NB4 (cell line): ENCODE data around the gene MAPK6.

Experiments used
- TF ChIP-seq, protein P1 (sequence below): IDR thresholded peaks from one replicate; pipeline ENCODE4 v1.5.1; 2012; ENCODE audit warnings: low read depth, low read length
- TF ChIP-seq, protein P2 (sequence below): IDR thresholded peaks from 2 replicates; pipeline ENCODE4 v1.6.1; 2011; ENCODE audit warnings: low read depth, low read length

DNA sequence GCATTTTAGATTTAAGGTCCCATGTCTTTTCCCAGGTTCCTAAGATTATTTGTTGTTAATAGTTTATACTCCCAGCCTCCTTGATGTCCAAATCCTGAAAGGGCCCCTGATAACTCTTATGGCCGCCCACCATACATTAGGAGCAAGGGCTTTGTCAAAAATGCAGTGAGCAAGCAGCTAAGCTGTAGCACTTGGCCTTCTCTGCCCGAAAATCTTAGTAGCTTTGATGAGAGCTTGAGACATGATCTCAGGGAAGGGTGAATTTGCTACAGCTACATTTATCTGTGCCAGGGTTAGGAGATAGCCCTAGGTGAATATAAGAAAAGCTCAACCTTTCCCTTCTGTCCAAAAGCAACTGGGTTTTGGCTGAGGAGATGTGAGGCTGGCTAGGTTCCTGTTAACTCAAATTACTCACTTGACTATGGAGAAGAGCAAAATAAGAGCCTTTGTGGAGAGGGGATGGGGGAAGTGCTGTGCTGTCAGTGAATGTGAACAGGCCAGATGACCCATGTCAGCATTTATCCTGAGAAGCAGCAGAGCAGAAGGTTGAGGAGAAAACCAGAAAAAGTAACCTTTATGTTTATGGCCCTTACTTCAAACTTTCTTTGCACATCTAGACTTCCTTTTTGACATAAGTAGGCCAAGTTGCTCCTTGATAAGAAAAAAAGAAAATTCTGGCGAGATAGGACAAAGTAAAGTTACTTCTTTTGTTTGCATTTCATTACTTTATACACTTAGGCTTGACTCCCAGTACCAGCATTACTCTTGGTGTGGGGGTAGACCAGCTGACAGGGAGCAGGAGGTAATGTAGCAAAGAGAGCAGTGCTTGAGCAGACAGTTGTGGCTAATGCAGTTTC lies 21.1 kb downstream of the MAPK6 start:
- TF ChIP-seq, protein P1, sequence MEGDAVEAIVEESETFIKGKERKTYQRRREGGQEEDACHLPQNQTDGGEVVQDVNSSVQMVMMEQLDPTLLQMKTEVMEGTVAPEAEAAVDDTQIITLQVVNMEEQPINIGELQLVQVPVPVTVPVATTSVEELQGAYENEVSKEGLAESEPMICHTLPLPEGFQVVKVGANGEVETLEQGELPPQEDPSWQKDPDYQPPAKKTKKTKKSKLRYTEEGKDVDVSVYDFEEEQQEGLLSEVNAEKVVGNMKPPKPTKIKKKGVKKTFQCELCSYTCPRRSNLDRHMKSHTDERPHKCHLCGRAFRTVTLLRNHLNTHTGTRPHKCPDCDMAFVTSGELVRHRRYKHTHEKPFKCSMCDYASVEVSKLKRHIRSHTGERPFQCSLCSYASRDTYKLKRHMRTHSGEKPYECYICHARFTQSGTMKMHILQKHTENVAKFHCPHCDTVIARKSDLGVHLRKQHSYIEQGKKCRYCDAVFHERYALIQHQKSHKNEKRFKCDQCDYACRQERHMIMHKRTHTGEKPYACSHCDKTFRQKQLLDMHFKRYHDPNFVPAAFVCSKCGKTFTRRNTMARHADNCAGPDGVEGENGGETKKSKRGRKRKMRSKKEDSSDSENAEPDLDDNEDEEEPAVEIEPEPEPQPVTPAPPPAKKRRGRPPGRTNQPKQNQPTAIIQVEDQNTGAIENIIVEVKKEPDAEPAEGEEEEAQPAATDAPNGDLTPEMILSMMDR: no peak
- TF ChIP-seq, protein P2, sequence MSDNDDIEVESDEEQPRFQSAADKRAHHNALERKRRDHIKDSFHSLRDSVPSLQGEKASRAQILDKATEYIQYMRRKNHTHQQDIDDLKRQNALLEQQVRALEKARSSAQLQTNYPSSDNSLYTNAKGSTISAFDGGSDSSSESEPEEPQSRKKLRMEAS: no peak
